Neutrophil (primary cell): ENCODE data around the gene LGI4.

Experiments
- H3K27ac ChIP-seq: fragments of 200-600 bp; sonication (generic); 2 replicates; pipeline ENCODE4 v1.5.1; 2016; ENCODE audit warnings: mild to moderate bottlenecking, moderate library complexity
- H3K27me3 ChIP-seq: fragments of 200-600 bp; sonication (generic); 2 replicates; pipeline ENCODE4 v1.6.0; 2016; ENCODE audit warnings: mild to moderate bottlenecking
- H3K36me3 ChIP-seq: fragments of 200-600 bp; sonication (generic); 2 replicates; pipeline ENCODE4 v1.5.1; 2017
- H3K4me1 ChIP-seq, 2 experiments: fragments of 200-600 bp in 1 of 2; sonication (generic) in 1 of 2; 1 replicate in 1 of 2; 2 replicates in 1 of 2; pipeline versions ENCODE4 v1.5.1 to v1.6.1; 2013 to 2016; ENCODE audit warnings: low read depth in 1 of 2, low read length in 1 of 2, mild to moderate bottlenecking in 1 of 2, moderate library complexity in 1 of 2; ENCODE audit not compliant: control insufficient read depth in 1 of 2, insufficient read depth in 1 of 2
- H3K4me3 ChIP-seq, 2 experiments: fragments of 200-600 bp in 1 of 2; sonication (generic) in 1 of 2; 1 replicate in 1 of 2; 2 replicates in 1 of 2; pipeline ENCODE4 v1.5.1; 2013 to 2016; ENCODE audit warnings: low read depth in 1 of 2, low read length in 1 of 2, mild to moderate bottlenecking in 1 of 2, moderate library complexity in 1 of 2
- H3K9me3 ChIP-seq: fragments of 200-600 bp; sonication (generic); 2 replicates; pipeline ENCODE4 v1.5.1; 2016
- CTCF ChIP-seq: fragments of 200-600 bp; sonication (generic); IDR thresholded peaks from 2 replicates; pipeline ENCODE4 v1.5.1; 2016; ENCODE audit warnings: antibody characterized with exemption

Gene LGI4

GRCh38 chr19:35087393-35087792 lies 47.5 kb downstream of the LGI4 start:
- TF ChIP-seq CTCF, result no peak
- Histone ChIP-seq H3K27me3 (peaks cover 32% of the 10 kb centered on the region), H3K4me3 (no peak overlapping the region), H3K9me3 (no peaks in the 10 kb centered on the region), H3K36me3 (no peaks in the 10 kb centered on the region), H3K27ac (no peak overlapping the region), H3K4me1 (no peaks in the 10 kb centered on the region)

GRCh38 chr19:35086455-35086854 lies 48.4 kb downstream of the LGI4 start:
- Histone ChIP-seq H3K4me1 (no peaks in the 10 kb centered on the region), H3K36me3 (no peaks in the 10 kb centered on the region), H3K27ac (no peak overlapping the region), H3K27me3 (peaks cover 25% of the 10 kb centered on the region), H3K4me3 (no peak overlapping the region), H3K9me3 (no peaks in the 10 kb centered on the region)
- no peak for TF ChIP-seq CTCF

- Histone ChIP-seq H3K4me3 (no peak overlapping the region), H3K4me1 (no peaks in the 10 kb centered on the region), H3K27ac (no peak overlapping the region), H3K9me3 (no peaks in the 10 kb centered on the region), H3K27me3 (peaks cover 20% of the 10 kb centered on the region), H3K36me3 (no peaks in the 10 kb centered on the region)
- TF ChIP-seq CTCF, result no peak
Observed at GRCh38 chr19:35085947-35086346, 48.9 kb downstream of the LGI4 start.

GRCh38 chr19:35084509-35084762 lies 50.4 kb downstream of the LGI4 start:
- Histone ChIP-seq H3K9me3 (no peaks in the 10 kb centered on the region), H3K4me1 (no peaks in the 10 kb centered on the region), H3K27ac (no peak overlapping the region), H3K4me3 (no peak overlapping the region), H3K27me3 (peaks cover 5% of the 10 kb centered on the region), H3K36me3 (no peaks in the 10 kb centered on the region)
- TF ChIP-seq CTCF, result no peak

- H3K4me1 ChIP-seq, result no peaks in the 10 kb centered on the region
- no peak for TF ChIP-seq CTCF
- no peak overlapping the region for H3K27ac ChIP-seq
- H3K4me3 ChIP-seq, result no peak overlapping the region
- H3K9me3 ChIP-seq, result no peaks in the 10 kb centered on the region
- no peaks in the 10 kb centered on the region for H3K27me3 ChIP-seq
- H3K36me3 ChIP-seq, result no peaks in the 10 kb centered on the region
Observed at GRCh38 chr19:35083691-35084508, 51.0 kb downstream of the LGI4 start.
